Gastrocnemius medialis (tissue), 4 donors: ENCODE data around the gene NCK2.

Source experiments
- POLR2A ChIP-seq, 2 donors: fragments of 450-650 bp; IDR thresholded peaks; one replicate each; pipeline ENCODE4 v1.6.1; 2017; ENCODE audit warnings: antibody characterized with exemption in 2 of 2, mild to moderate bottlenecking in 2 of 2, moderate library complexity in 2 of 2
- TF ChIP-seq, protein P1 (sequence below), 5 experiments: fragments of 450-650 bp in 3 of 5; fragments of 200-600 bp in 2 of 5; sonication (generic) in 2 of 5; IDR thresholded peaks in 4 of 5; conservative IDR thresholded peaks in 1 of 5; 1 replicate in 4 of 5; 2 replicates in 1 of 5; pipeline ENCODE4 v1.5.1; 2016 to 2019; ENCODE audit warnings: antibody characterized with exemption in 5 of 5, mild to moderate bottlenecking in 3 of 5, moderate library complexity in 3 of 5

DNA sequence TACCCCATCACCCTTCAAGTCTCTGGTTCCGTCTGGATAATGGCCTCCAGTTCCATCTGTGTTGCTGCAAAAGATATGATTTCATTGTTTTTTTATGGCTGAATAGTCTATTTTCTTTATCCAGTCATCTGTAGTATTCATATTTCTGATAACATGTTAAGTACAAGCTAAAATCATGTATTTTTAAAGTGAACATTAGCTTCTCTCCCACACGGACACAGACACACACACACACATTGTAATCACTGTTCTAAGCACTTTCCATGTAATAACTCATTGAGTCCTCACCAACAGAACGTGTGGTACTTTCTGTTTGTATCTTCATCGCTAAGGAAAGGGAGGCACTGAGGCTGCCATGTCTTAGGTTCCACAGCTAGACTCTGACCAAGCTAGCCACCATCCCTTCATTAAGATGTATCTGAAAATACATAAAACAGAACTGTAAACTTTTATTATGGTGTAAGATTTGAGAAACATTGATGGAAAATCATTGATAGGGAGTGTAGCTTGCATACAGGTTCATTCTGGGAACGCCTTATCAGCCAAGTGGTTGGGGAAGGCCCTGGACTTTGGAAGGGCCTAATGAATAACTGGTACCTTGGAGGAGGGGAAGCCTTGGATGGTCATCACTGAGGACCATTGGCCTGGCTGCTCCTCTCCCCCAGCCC lies 8.1 kb downstream of the NCK2 start:
- TF ChIP-seq, protein P1, sequence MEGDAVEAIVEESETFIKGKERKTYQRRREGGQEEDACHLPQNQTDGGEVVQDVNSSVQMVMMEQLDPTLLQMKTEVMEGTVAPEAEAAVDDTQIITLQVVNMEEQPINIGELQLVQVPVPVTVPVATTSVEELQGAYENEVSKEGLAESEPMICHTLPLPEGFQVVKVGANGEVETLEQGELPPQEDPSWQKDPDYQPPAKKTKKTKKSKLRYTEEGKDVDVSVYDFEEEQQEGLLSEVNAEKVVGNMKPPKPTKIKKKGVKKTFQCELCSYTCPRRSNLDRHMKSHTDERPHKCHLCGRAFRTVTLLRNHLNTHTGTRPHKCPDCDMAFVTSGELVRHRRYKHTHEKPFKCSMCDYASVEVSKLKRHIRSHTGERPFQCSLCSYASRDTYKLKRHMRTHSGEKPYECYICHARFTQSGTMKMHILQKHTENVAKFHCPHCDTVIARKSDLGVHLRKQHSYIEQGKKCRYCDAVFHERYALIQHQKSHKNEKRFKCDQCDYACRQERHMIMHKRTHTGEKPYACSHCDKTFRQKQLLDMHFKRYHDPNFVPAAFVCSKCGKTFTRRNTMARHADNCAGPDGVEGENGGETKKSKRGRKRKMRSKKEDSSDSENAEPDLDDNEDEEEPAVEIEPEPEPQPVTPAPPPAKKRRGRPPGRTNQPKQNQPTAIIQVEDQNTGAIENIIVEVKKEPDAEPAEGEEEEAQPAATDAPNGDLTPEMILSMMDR (IDR thresholded peaks at IDR 0.05 in 4 of 5, conservative IDR thresholded peaks at IDR 0.05 in 1 of 5): no peak
- TF ChIP-seq POLR2A (IDR thresholded peaks at IDR 0.05): no peak
